PC-9 (cell line): ENCODE data around the gene TRIML1. TPM values are rescaled to one million over a fixed set of nuclear protein-coding genes. Genes with fewer than 3 reads are reported as not detected.

ENCODE experiments used
- BruUV-seq: library from RNA; stranded (reverse); fragments of 400-500 nt; replicated peaks from 2 replicates; lab custom pipeline; 2021; lab: Mats Ljungman, UMichigan
- CTCF ChIA-PET: fragments of 300-600 bp; sonication (Branson Sonifier 250); formaldehyde crosslinking; loops from one replicate; lab custom pipeline; 2022; ENCODE audit warnings: antibody characterized with exemption; lab: Charles Lee
- POLR2A ChIA-PET: fragments of 300-600 bp; sonication (Branson Sonifier 250); formaldehyde crosslinking; loops from one replicate; lab custom pipeline; 2022; ENCODE audit warnings: antibody characterized with exemption; ENCODE audit not compliant: unreplicated experiment; lab: Charles Lee
- DNase-seq, 2 experiments: peaks; one replicate each; pipeline versions ENCODE4 v3.0.0 to v3.0.0-alpha.2; 2015 to 2022; ENCODE audit warnings: mixed read lengths in 1 of 2
- H2AFZ ChIP-seq: fragments of 200-600 bp; sonication (generic); 2 replicates; pipeline ENCODE4 v1.8.1; 2017; ENCODE audit warnings: antibody characterized with exemption
- H3F3A ChIP-seq: fragments of 200-600 bp; sonication (generic); 2 replicates; pipeline ENCODE4 v1.8.1; 2017; ENCODE audit warnings: antibody characterized with exemption, mild to moderate bottlenecking, low read depth; ENCODE audit not compliant: insufficient read depth
- H3K27ac ChIP-seq: fragments of 200-600 bp; sonication (generic); 2 replicates; pipeline ENCODE4 v1.6.1; 2016; ENCODE audit warnings: mixed run types
- H3K27me3 ChIP-seq: fragments of 200-600 bp; sonication (generic); 2 replicates; pipeline ENCODE4 v1.6.1; 2016; ENCODE audit warnings: low read depth, mixed run types; ENCODE audit not compliant: insufficient read depth
- H3K36me3 ChIP-seq: fragments of 200-600 bp; sonication (generic); 2 replicates; pipeline ENCODE4 v1.6.1; 2016; ENCODE audit warnings: low read depth, mixed run types
- H3K4me1 ChIP-seq: fragments of 200-600 bp; sonication (generic); replicated peaks from 2 replicates; pipeline ENCODE4 v1.6.1; 2016; ENCODE audit warnings: mixed run types; ENCODE audit not compliant: insufficient read depth
- H3K4me2 ChIP-seq: fragments of 200-600 bp; sonication (generic); 2 replicates; pipeline ENCODE4 v1.6.1; 2017; ENCODE audit warnings: mixed run types
- H3K4me3 ChIP-seq: fragments of 200-600 bp; sonication (generic); 2 replicates; pipeline ENCODE4 v1.6.1; 2016; ENCODE audit warnings: mixed run types
- H3K79me2 ChIP-seq: fragments of 200-600 bp; sonication (generic); 2 replicates; pipeline ENCODE4 v1.6.1; 2017; ENCODE audit warnings: low read depth, mixed run types
- H3K9me2 ChIP-seq: fragments of 200-600 bp; sonication (generic); 2 replicates; pipeline ENCODE4 v1.8.1; 2017; ENCODE audit warnings: mild to moderate bottlenecking; ENCODE audit not compliant: insufficient read depth
- H3K9me3 ChIP-seq: fragments of 200-600 bp; sonication (generic); 2 replicates; pipeline ENCODE4 v1.8.1; 2016; ENCODE audit warnings: low read depth; ENCODE audit not compliant: insufficient read depth
- H4K20me1 ChIP-seq: fragments of 200-600 bp; sonication (generic); 2 replicates; pipeline ENCODE4 v1.8.1; 2017; ENCODE audit not compliant: insufficient read depth
- EZH2 ChIP-seq: fragments of 200-600 bp; sonication (generic); IDR thresholded peaks from 2 replicates; pipeline ENCODE4 v1.8.0; 2017; ENCODE audit warnings: antibody characterized with exemption, low read depth
- intact Hi-C: fragments of 100-400 bp; cut with micrococcal nuclease; formaldehyde crosslinking; loops from one replicate; pipeline ENCODE4 v1.10.0; 2022; ENCODE audit not compliant: unreplicated experiment
- total RNA-seq: library from RNA; stranded (reverse); gene quantifications from 2 replicates; pipeline ENCODE4 v1.2.3, GENCODE V29; 2021
- TF ChIP-seq, protein P1 (sequence below): fragments of 200-600 bp; sonication (generic); conservative IDR thresholded peaks from 2 replicates; pipeline ENCODE4 v1.6.1; 2017; ENCODE audit warnings: mixed run types, antibody characterized with exemption, mild to moderate bottlenecking, moderate library complexity

TRIML1 gene
- total RNA-seq, 1 experiment from 2014 or later, result not detected

DNA sequence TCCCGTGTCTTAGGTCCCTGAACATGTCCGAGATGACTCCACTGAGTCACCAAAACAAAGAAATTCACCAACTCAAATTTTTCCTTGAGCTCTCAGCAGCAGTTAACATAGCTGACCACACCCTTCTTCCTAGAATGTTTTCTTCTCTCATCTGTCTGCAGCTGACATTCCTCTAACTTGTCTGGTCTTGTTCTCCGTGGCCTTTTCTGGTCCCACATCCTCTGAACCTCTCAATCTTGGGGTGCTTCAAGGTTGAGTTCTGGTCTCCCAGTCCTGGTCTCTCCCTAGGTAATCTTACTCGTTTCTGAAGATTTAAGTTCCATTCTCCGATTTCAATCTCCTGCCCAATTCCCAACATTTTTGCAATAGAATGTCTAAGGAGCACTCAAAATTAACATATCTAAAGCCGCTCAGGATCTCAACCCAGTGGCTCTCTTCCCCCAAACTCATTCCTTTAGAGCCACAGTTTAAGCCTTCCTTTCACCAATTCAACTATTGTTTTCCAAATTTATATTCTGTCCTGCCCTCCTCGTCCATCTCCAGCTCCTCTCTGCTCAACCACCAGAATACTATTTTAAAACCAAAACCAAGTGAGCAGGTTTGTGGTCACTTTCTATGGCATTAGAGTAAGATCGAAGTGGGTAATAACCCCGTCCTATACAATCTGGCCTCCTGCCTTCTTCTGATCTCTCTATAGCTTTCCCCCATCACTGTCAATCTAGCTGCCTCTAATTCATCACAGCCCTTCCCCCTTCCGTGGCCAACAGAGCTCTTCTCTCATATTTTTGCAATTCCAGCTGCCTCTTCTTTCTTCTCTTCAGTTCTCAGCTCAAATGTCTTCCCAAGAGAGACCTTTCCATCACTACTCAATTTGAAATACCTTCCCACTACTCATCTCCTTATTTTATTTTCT, 31.1 kb upstream of the TRIML1 start:
- intact Hi-C loops, result no loop called here
- H3K27ac ChIP-seq, result no peak overlapping the region
- no peaks in the 10 kb centered on the region for H3F3A ChIP-seq
- TF ChIP-seq, protein P1, sequence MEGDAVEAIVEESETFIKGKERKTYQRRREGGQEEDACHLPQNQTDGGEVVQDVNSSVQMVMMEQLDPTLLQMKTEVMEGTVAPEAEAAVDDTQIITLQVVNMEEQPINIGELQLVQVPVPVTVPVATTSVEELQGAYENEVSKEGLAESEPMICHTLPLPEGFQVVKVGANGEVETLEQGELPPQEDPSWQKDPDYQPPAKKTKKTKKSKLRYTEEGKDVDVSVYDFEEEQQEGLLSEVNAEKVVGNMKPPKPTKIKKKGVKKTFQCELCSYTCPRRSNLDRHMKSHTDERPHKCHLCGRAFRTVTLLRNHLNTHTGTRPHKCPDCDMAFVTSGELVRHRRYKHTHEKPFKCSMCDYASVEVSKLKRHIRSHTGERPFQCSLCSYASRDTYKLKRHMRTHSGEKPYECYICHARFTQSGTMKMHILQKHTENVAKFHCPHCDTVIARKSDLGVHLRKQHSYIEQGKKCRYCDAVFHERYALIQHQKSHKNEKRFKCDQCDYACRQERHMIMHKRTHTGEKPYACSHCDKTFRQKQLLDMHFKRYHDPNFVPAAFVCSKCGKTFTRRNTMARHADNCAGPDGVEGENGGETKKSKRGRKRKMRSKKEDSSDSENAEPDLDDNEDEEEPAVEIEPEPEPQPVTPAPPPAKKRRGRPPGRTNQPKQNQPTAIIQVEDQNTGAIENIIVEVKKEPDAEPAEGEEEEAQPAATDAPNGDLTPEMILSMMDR, result no peak
- TF ChIP-seq EZH2, result no peak
- no peaks in the 10 kb centered on the region for H3K36me3 ChIP-seq
- H3K9me2 ChIP-seq, result no peaks in the 10 kb centered on the region
- H4K20me1 ChIP-seq, result no peaks in the 10 kb centered on the region
- DNase-seq, result no peak
- H3K4me1 ChIP-seq, result no peaks in the 10 kb centered on the region
- no peak overlapping the region for H3K4me3 ChIP-seq
- ChIA-PET CTCF (no interaction called here), POLR2A (no interaction called here)
- no peaks in the 10 kb centered on the region for H3K79me2 ChIP-seq
- no peaks in the 10 kb centered on the region for H3K27me3 ChIP-seq
- no peak overlapping the region for H3K4me2 ChIP-seq
- no TSS peak for BruUV-seq
- no peak overlapping the region for H2AFZ ChIP-seq
- no peaks in the 10 kb centered on the region for H3K9me3 ChIP-seq

DNA sequence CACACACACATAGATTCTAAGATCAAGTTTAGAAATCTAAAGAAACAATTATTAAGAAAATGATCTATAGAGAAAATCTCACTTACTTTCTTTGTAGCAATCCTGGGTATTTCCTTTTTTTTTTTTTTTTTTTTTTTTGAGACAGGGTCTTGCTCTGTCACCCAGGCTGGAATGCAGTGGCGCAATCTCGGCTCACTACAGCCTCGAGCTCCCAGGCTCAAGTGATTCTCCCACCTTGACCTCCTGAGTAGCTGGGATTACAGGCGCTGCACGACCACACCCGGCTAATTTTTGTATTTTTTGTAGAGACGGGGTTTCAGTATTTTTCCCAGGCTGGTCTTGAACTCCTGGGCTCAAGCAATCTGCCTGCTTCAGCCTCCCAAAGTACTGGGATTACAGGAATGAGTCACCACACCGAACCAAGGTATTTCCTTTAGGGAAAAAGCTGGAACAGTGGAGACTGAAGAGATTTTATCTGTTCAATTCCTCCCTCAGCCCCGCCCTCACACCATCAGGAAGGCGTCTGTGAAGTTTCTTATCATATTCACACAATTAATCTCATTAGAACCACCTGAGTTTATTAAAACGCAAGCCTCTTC, 30.0 kb upstream of the TRIML1 start, which contains the start of gene TRIML2:
TRIML2 (minus strand) TSS at position 447 of the 599 bp plus-strand sequence. CDS start 4,235 bp downstream, outside the sequence.
- no peaks in the 10 kb centered on the region for H3K9me2 ChIP-seq
- H3F3A ChIP-seq, result no peaks in the 10 kb centered on the region
- H3K4me3 ChIP-seq, result no peak within 1 kb of the TSS
- H2AFZ ChIP-seq, result no peak within 1 kb of the TSS
- TF ChIP-seq, protein P1, result no peak
- TF ChIP-seq EZH2, result no peak
- H3K27me3 ChIP-seq, result no peaks in the 10 kb centered on the region
- DNase-seq, result peak; percentile 10 to 43
- ChIA-PET CTCF (no interaction called here), POLR2A (no interaction called here)
- H4K20me1 ChIP-seq, result no peaks in the 10 kb centered on the region
- H3K4me1 ChIP-seq, result no peaks in the 10 kb centered on the region
- no peaks in the 10 kb centered on the region for H3K9me3 ChIP-seq
- H3K27ac ChIP-seq, result 0 out of 2 replicates have a peak within 1 kb of the TSS, but pooled peaks have one; percentile 19
- intact Hi-C loops, result no loop called here
- no TSS peak for BruUV-seq
- H3K4me2 ChIP-seq, result no peak within 1 kb of the TSS
- no peaks in the 10 kb centered on the region for H3K36me3 ChIP-seq
- H3K79me2 ChIP-seq, result no peaks in the 10 kb centered on the region

DNA sequence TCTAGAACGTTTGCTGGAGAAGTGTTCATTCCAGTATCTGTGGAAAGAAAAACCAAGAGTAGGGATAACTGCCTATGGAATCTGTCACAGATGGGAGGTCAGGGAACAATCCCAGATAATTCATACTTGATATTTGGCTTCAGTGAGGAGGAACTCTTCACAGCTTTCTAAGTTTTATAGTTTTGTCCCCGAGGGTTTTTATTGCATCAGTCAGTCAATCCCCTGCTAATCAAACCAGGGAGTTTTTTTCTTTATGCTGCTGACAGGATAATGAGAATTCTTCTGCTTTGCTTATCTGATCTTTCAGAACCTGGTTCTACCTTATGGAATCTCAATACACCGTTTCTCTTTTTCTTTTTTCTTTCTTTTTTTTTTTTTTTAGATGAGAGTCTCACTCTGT, 29.2 kb upstream of the TRIML1 start:
- H3K36me3 ChIP-seq, result no peaks in the 10 kb centered on the region
- no peak for DNase-seq

More for the DNA sequence above, 29.2 kb upstream of the TRIML1 start:
- no peaks in the 10 kb centered on the region for H3K9me3 ChIP-seq
- no peaks in the 10 kb centered on the region for H3K27me3 ChIP-seq
- H3K4me3 ChIP-seq, result no peak overlapping the region
- H3F3A ChIP-seq, result no peaks in the 10 kb centered on the region
- no peak overlapping the region for H2AFZ ChIP-seq
- no TSS peak for BruUV-seq
- TF ChIP-seq, protein P1, result no peak
- no peak for TF ChIP-seq EZH2
- H3K9me2 ChIP-seq, result no peaks in the 10 kb centered on the region
- CTCF ChIA-PET, result no interaction called here
- intact Hi-C loops, result no loop called here
- no peaks in the 10 kb centered on the region for H3K79me2 ChIP-seq
- H3K4me2 ChIP-seq, result no peak overlapping the region
- POLR2A ChIA-PET, result no interaction called here
- no peaks in the 10 kb centered on the region for H3K4me1 ChIP-seq
- 0 out of 2 replicates have a peak overlapping the region, but pooled peaks have one; percentile 19 for H3K27ac ChIP-seq
- no peaks in the 10 kb centered on the region for H4K20me1 ChIP-seq
